Measurements from ENCODE around the gene JDP2. TPM values are rescaled to one million over a fixed set of nuclear protein-coding genes. Genes with fewer than 3 reads are reported as not detected.

Gene JDP2
- total RNA-seq, 2 experiments from 2014 or later, result 0.93 to 1.5 TPM

GRCh38 chr14:75452900-75453816, 25.3 kb downstream of the JDP2 start:
- ChIA-PET CTCF (interaction anchor here (1.5 kb wide), 1 partner anchor 61 kb away, joined by 3 read pairs; no protein-coding TSS in a partner anchor), POLR2A (interaction anchor here (0.6 kb wide), 1 partner anchor 70 kb away, joined by 5 read pairs; no protein-coding TSS in a partner anchor)

GRCh38 chr14:75453817-75454434, 26.1 kb downstream of the JDP2 start:
- ChIA-PET POLR2A (no interaction called here), CTCF (interaction anchor here (0.7 to 1.5 kb wide), 2 partner anchors 61 to 151 kb away, joined by 3 read pairs; no protein-coding TSS in a partner anchor)

- POLR2A ChIA-PET, result no interaction called here
- CTCF ChIA-PET, result no interaction called here
Measured at GRCh38 chr14:75454963-75455546, 27.2 kb downstream of the JDP2 start.

GRCh38 chr14:75456069-75456996, 28.5 kb downstream of the JDP2 start:
- ChIA-PET POLR2A (no interaction called here), CTCF (no interaction called here)

GRCh38 chr14:75456997-75457335, 29.1 kb downstream of the JDP2 start:
- POLR2A ChIA-PET, result no interaction called here

GRCh38 chr14:75457648-75458165, 29.9 kb downstream of the JDP2 start:
- ChIA-PET POLR2A (no interaction called here), CTCF (no interaction called here)

More at GRCh38 chr14:75456997-75457335, 29.1 kb downstream of the JDP2 start:
- CTCF ChIA-PET, result no interaction called here

- CTCF ChIA-PET, result no interaction called here
- POLR2A ChIA-PET, result no interaction called here
Measured at GRCh38 chr14:75458305-75458704, 30.5 kb downstream of the JDP2 start.

GRCh38 chr14:75459099-75459741, 31.4 kb downstream of the JDP2 start:
- ChIA-PET POLR2A (no interaction called here), CTCF (no interaction called here)

- CTCF ChIA-PET, result no interaction called here
- POLR2A ChIA-PET, result no interaction called here
Measured at GRCh38 chr14:75459791-75460190, 32.0 kb downstream of the JDP2 start.

- ChIA-PET CTCF (no interaction called here), POLR2A (no interaction called here)
Measured at GRCh38 chr14:75460394-75460793, 32.6 kb downstream of the JDP2 start.

- CTCF ChIA-PET, result interaction anchor here (0.6 kb wide), 1 partner anchor 58 kb away, joined by 6 read pairs; no protein-coding TSS in a partner anchor
- POLR2A ChIA-PET, result no interaction called here
Measured at GRCh38 chr14:75461303-75461702, 33.5 kb downstream of the JDP2 start.

- POLR2A ChIA-PET, result no interaction called here
Measured at GRCh38 chr14:75461755-75462349, 34.0 kb downstream of the JDP2 start.

GRCh38 chr14:75464626-75465025, 36.8 kb downstream of the JDP2 start:
- ChIA-PET CTCF (no interaction called here), POLR2A (no interaction called here)

More at GRCh38 chr14:75461755-75462349, 34.0 kb downstream of the JDP2 start:
- CTCF ChIA-PET, result interaction anchor here (0.6 kb wide), 1 partner anchor 59 kb away, joined by 6 read pairs; no protein-coding TSS in a partner anchor

GRCh38 chr14:75467763-75468162, 39.9 kb downstream of the JDP2 start:
- CTCF ChIA-PET, result no interaction called here
- POLR2A ChIA-PET, result no interaction called here

GRCh38 chr14:75469164-75469563, 41.3 kb downstream of the JDP2 start:
- ChIA-PET CTCF (no interaction called here), POLR2A (no interaction called here)

GRCh38 chr14:75469606-75470237, 41.9 kb downstream of the JDP2 start:
- POLR2A ChIA-PET, result no interaction called here
- CTCF ChIA-PET, result interaction anchor here (0.6 kb wide), 1 partner anchor 176 kb away, joined by 3 read pairs; no protein-coding TSS in a partner anchor

- CTCF ChIA-PET, result interaction anchor here (0.6 kb wide), 2 partner anchors 60 to 177 kb away, joined by 3 read pairs; no protein-coding TSS in a partner anchor
- POLR2A ChIA-PET, result interaction anchor here (0.6 kb wide), 1 partner anchor 83 kb away, joined by 3 read pairs; no protein-coding TSS in a partner anchor
Measured at GRCh38 chr14:75470238-75470797, 42.5 kb downstream of the JDP2 start.

All from activated CD8-positive, alpha-beta memory T cell treated with anti-CD3 and anti-CD28 coated beads for 36 hours (primary cell).